BE2C (cell line): Measurements from ENCODE around the gene CNNM2.
"Not testable (repeated sequence)": the region's sequence is repeated elsewhere in the genome, so short reads cannot be mapped to it uniquely, and the experiment has no call there.

Source experiments
- DNase-seq: peaks from one replicate; pipeline ENCODE4 v3.0.0-alpha.2; 2020
- H3K27me3 ChIP-seq: fragments of 250-450 bp; sonication (Bioruptor Pico); 2 replicates; pipeline ENCODE4 v1.5.1; 2020; ENCODE audit warnings: mild to moderate bottlenecking
- H3K36me3 ChIP-seq: fragments of 250-450 bp; sonication (Bioruptor Pico); 2 replicates; pipeline ENCODE4 v1.5.1; 2020; ENCODE audit warnings: mild to moderate bottlenecking
- H3K4me1 ChIP-seq: fragments of 250-450 bp; sonication (Bioruptor Pico); 2 replicates; pipeline ENCODE4 v1.5.1; 2020
- H3K4me3 ChIP-seq: 2 replicates; pipeline ENCODE4 v1.5.1; 2011; ENCODE audit warnings: low read depth, low read length
- H3K9me3 ChIP-seq: fragments of 250-450 bp; sonication (Bioruptor Pico); 2 replicates; pipeline ENCODE4 v1.5.1; 2020
- TF ChIP-seq, protein P1 (sequence below): IDR thresholded peaks from 2 replicates; pipeline ENCODE4 v1.5.1; 2012; ENCODE audit warnings: mild to moderate bottlenecking, low read depth, low read length

CNNM2 gene

DNA sequence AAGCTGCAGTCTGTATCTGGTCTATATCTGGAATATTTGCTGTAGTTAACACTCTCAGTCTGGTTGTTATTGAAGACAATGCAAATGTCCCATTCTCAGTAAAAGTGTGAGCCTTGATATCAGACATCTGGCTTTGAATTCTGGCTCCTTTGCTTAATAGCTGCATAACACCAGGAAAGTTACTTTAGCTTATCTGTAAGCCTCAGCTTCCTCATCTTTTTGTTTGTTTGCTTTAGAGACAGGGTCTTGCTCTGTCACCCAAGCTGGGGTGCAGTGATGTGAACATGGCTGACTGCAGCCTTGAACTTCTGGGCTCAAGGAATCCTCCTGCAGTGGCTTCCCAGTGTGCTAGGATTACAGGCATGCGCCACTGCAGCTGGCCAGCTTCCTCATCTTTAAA, 41.3 kb downstream of the CNNM2 start:
- Histone ChIP-seq H3K4me1 (peaks cover 5% of the 10 kb centered on the region), H3K9me3 (no peaks in the 10 kb centered on the region), H3K4me3 (no peak overlapping the region), H3K27me3 (no peaks in the 10 kb centered on the region), H3K36me3 (no peaks in the 10 kb centered on the region)
- TF ChIP-seq, protein P1, sequence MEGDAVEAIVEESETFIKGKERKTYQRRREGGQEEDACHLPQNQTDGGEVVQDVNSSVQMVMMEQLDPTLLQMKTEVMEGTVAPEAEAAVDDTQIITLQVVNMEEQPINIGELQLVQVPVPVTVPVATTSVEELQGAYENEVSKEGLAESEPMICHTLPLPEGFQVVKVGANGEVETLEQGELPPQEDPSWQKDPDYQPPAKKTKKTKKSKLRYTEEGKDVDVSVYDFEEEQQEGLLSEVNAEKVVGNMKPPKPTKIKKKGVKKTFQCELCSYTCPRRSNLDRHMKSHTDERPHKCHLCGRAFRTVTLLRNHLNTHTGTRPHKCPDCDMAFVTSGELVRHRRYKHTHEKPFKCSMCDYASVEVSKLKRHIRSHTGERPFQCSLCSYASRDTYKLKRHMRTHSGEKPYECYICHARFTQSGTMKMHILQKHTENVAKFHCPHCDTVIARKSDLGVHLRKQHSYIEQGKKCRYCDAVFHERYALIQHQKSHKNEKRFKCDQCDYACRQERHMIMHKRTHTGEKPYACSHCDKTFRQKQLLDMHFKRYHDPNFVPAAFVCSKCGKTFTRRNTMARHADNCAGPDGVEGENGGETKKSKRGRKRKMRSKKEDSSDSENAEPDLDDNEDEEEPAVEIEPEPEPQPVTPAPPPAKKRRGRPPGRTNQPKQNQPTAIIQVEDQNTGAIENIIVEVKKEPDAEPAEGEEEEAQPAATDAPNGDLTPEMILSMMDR = no peak
- no peak for DNase-seq

DNA sequence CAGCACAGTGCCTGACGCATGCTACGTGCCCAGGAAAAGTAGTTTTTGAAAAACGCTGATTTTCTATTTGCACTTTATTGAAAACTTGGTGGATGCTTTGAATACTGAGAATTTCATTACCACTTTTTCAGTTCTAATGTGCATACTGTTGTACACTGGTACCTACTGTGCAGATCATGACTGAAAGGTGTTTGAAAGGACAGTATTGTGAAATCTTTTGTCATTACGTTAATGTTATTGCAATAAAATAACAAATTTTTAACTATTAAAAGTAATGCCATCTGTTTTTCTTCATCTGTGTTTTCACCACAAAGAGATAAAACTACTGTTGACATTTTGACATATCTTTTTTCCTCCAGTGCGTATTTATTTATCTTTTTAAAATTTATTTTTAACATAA, 42.1 kb downstream of the CNNM2 start:
- no peaks in the 10 kb centered on the region for H3K27me3 ChIP-seq
- no peak overlapping the region for H3K4me3 ChIP-seq
- H3K9me3 ChIP-seq = no peaks in the 10 kb centered on the region
- no peaks in the 10 kb centered on the region for H3K36me3 ChIP-seq
- TF ChIP-seq, protein P1 = no peak
- peaks cover 5% of the 10 kb centered on the region for H3K4me1 ChIP-seq
- no peak for DNase-seq

DNA sequence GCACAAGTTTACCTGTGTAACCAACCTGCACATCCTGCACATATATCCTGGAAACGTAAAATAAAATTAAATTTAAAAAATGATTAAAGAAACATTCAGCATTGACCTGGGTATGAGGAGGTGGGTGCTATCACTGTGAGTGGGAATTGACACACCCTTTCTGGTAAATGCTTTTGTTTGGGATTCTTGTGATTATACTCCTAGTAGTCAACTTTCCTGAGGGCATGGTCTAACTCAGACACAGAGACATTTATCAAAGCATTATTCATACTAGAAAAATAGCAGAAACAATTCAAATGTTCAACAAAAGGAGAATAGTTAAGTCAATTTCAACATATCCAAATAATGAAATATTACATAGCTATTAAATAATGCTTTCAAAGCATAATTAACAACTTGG, 44.2 kb downstream of the CNNM2 start:
- no peak overlapping the region for H3K4me3 ChIP-seq
- TF ChIP-seq, protein P1 = no peak
- H3K36me3 ChIP-seq = no peaks in the 10 kb centered on the region
- no peaks in the 10 kb centered on the region for H3K9me3 ChIP-seq
- no peak for DNase-seq
- H3K4me1 ChIP-seq = peaks cover 5% of the 10 kb centered on the region
- no peaks in the 10 kb centered on the region for H3K27me3 ChIP-seq

DNA sequence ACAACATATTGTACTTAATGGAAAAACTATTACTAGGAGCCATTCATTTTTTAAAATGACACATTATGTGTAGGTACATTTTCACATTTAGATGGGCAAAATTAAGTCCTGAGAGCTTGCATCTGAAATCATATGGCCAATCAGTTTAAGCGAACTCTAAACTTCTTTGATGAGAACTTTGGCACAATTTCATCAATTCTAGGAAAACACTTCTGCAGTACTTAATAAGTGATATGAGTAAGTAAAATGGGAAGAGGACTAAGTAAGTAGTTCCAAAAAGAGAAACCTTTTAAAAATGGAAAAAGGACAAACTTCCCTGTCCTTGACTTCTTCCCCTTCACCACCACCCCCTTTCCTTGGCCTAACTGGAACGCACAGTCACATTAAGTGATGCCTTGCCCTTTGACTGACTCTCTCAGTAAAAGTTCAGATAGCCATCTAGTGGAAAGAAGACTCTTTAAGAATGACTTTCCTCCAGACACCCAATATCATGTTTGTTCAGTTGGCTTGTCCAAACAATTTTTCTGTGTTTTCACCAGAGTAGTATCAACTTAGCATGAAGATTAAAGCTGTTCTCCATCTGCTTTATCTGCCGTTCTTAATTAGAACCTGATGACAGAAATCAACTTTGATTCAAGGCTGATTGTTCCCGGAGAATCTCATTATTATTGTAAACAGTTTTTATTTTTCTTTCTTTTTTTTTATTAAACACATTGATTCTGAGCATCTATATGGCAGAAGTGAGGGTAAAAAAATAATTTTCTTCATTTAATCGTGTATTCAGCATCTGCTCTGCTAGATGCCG, 45.1 kb downstream of the CNNM2 start:
- H3K4me1 ChIP-seq = peaks cover 5% of the 10 kb centered on the region
- no peaks in the 10 kb centered on the region for H3K27me3 ChIP-seq
- no peak for DNase-seq
- no peaks in the 10 kb centered on the region for H3K36me3 ChIP-seq
- H3K4me3 ChIP-seq = no peak overlapping the region
- H3K9me3 ChIP-seq = no peaks in the 10 kb centered on the region
- TF ChIP-seq, protein P1 = no peak

DNA sequence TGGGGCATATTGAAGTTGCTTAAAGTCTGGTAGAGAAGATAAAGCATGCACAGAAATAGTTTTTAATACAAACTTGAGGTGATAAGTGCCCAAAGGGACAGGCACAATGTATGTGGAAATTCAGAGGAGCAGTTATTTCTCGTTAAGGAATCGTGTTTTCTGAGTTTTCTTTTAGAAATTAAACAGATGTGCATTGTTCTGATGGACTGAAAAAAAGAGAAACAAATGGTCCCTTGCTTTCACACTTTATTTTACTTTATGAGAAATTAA, 45.6 kb downstream of the CNNM2 start:
- H3K4me1 ChIP-seq = peaks cover 5% of the 10 kb centered on the region
- H3K36me3 ChIP-seq = no peaks in the 10 kb centered on the region
- no peaks in the 10 kb centered on the region for H3K9me3 ChIP-seq
- TF ChIP-seq, protein P1 = no peak
- no peak for DNase-seq
- H3K27me3 ChIP-seq = no peaks in the 10 kb centered on the region
- H3K4me3 ChIP-seq = no peak overlapping the region

DNA sequence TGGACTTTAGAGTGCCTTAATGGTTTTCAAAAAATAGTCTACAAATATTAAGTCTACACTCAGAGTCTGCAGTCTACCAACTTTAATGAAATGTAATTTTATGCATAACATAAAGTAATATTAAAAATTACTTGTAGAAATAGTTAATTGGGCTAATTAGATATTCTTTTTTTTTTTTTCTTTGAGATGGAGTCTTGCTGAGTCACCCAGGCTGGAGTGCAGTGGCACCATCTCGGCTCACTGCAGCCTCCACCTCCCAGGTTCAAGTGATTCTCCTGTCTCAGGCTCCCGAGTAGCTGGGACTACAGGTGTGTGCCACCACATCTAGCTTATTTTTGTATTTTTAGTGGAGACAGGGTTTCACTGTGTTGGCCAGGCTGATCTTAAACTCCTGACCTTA, 46.0 kb downstream of the CNNM2 start:
- H3K27me3 ChIP-seq, H3K36me3 ChIP-seq, H3K9me3 ChIP-seq, DNase-seq, H3K4me3 ChIP-seq, H3K4me1 ChIP-seq: not testable (repeated sequence)
